Stomach smooth muscle (tissue), 2 donors: ENCODE measurements around the gene SPSB4.
A peak's percentile ranks its signal among the peaks of the same experiment; 100 is the strongest.

ENCODE experiments used
- H3K27ac ChIP-seq: one replicate; pipeline ENCODE4 v1.7.0; 2013; ENCODE audit warnings: mild to moderate bottlenecking, low read length, inconsistent platforms
- H3K27me3 ChIP-seq, 2 donors: one replicate each; pipeline ENCODE4 v1.7.0; 2013; ENCODE audit warnings: low read length in 2 of 2; ENCODE audit not compliant: insufficient read depth in 2 of 2, control insufficient read depth in 1 of 2
- H3K36me3 ChIP-seq, 2 donors: one replicate each; pipeline ENCODE4 v1.7.0; 2013; ENCODE audit warnings: low read length in 2 of 2; ENCODE audit not compliant: control insufficient read depth in 2 of 2, insufficient read depth in 2 of 2
- H3K4me1 ChIP-seq: one replicate; pipeline ENCODE4 v1.7.0; 2013; ENCODE audit warnings: low read length; ENCODE audit not compliant: control insufficient read depth, insufficient read depth
- H3K4me3 ChIP-seq, 2 donors: one replicate each; pipeline ENCODE4 v1.7.0; 2013; ENCODE audit warnings: low read length in 2 of 2
- H3K9ac ChIP-seq, 2 donors: one replicate each; pipeline ENCODE4 v1.7.0; 2013; ENCODE audit warnings: low read length in 2 of 2, mild to moderate bottlenecking in 1 of 2
- H3K9me3 ChIP-seq, 2 donors: one replicate each; pipeline ENCODE4 v1.7.0; 2013; ENCODE audit warnings: low read length in 2 of 2; ENCODE audit not compliant: control insufficient read depth in 2 of 2
- donor health status: healthy.
- donor health status: Pancreatic carcinoma.

The SPSB4 gene

GRCh38 chr3:141087076-141087777, 36.1 kb downstream of the SPSB4 start:
- Histone ChIP-seq H3K9me3 (no peaks in the 10 kb centered on the region), H3K4me3 (no peak overlapping the region), H3K27ac (no peak overlapping the region), H3K36me3 (no peaks in the 10 kb centered on the region), H3K27me3 (no peaks in the 10 kb centered on the region), H3K4me1 (peaks cover 22% of the 10 kb centered on the region), H3K9ac (no peak overlapping the region)

GRCh38 chr3:141087778-141088130, 36.6 kb downstream of the SPSB4 start:
- H3K4me3 ChIP-seq, result no peak overlapping the region
- no peaks in the 10 kb centered on the region for H3K36me3 ChIP-seq
- H3K4me1 ChIP-seq, result peaks cover 22% of the 10 kb centered on the region
- H3K9me3 ChIP-seq, result no peaks in the 10 kb centered on the region
- H3K9ac ChIP-seq, result no peak overlapping the region
- H3K27ac ChIP-seq, result no peak overlapping the region
- H3K27me3 ChIP-seq, result no peaks in the 10 kb centered on the region

DNA sequence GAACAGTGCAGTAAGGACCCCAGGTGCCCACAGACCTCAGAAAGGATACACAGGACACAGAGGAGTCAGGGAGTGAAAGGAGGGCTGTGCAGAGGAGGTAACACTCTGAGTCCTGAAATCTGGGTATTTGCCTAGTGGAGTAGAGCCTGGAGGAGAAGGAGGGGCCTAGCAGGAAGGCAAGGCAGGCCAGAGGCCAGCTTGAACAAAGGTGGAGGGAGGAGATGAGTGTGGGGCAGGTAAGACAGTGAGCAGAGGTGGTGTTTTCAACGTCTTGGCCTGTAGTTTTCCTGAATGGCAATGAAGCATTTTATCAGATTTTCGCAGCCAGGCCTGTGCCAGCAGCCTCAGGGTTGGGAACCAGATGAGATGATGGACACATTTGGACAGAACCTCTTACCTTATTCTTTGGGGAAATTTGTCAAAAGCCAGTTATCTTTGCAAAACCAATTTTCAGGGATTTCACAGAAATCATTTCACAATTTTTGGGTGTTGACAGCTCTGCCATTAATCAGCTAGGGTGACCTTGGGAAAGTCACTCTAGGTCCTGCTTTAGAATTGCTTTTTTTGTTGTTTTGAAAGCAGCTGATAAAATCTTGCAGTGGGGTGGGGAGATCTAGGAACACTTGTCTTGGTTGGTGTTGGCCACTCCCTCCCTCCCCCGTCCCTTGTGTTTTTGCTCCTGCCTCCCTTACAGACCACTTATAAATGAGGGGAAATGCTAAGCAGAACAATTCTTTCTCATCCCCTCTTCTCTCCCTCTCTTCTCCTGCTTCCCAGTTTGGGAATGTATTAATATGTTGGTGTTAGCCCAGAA, 38.4 kb downstream of the SPSB4 start:
- Histone ChIP-seq H3K4me1 (peaks cover 31% of the 10 kb centered on the region), H3K27me3 (no peaks in the 10 kb centered on the region), H3K27ac (no peak overlapping the region), H3K9ac (no peak overlapping the region), H3K9me3 (no peaks in the 10 kb centered on the region), H3K4me3 (no peak overlapping the region), H3K36me3 (no peaks in the 10 kb centered on the region)

GRCh38 chr3:141091426-141091825, 40.3 kb downstream of the SPSB4 start:
- Histone ChIP-seq H3K36me3 (no peaks in the 10 kb centered on the region), H3K27me3 (no peaks in the 10 kb centered on the region), H3K9ac (no peak overlapping the region), H3K27ac (no peak overlapping the region), H3K4me3 (no peak overlapping the region), H3K9me3 (no peaks in the 10 kb centered on the region), H3K4me1 (peaks cover 40% of the 10 kb centered on the region)

- H3K4me1 ChIP-seq, result peaks cover 31% of the 10 kb centered on the region
- H3K9me3 ChIP-seq, result no peaks in the 10 kb centered on the region
- no peaks in the 10 kb centered on the region for H3K36me3 ChIP-seq
- H3K27me3 ChIP-seq, result no peaks in the 10 kb centered on the region
- no peak overlapping the region for H3K9ac ChIP-seq
- no peak overlapping the region for H3K4me3 ChIP-seq
- no peak overlapping the region for H3K27ac ChIP-seq
Measured at GRCh38 chr3:141092663-141093062, 41.5 kb downstream of the SPSB4 start.

GRCh38 chr3:141093397-141093796, 42.2 kb downstream of the SPSB4 start:
- H3K27ac ChIP-seq, result peak overlapping the region; percentile 37
- H3K27me3 ChIP-seq, result no peaks in the 10 kb centered on the region
- no peaks in the 10 kb centered on the region for H3K9me3 ChIP-seq
- peaks cover 31% of the 10 kb centered on the region for H3K4me1 ChIP-seq
- no peak overlapping the region for H3K9ac ChIP-seq
- H3K4me3 ChIP-seq, result no peak overlapping the region
- H3K36me3 ChIP-seq, result no peaks in the 10 kb centered on the region

DNA sequence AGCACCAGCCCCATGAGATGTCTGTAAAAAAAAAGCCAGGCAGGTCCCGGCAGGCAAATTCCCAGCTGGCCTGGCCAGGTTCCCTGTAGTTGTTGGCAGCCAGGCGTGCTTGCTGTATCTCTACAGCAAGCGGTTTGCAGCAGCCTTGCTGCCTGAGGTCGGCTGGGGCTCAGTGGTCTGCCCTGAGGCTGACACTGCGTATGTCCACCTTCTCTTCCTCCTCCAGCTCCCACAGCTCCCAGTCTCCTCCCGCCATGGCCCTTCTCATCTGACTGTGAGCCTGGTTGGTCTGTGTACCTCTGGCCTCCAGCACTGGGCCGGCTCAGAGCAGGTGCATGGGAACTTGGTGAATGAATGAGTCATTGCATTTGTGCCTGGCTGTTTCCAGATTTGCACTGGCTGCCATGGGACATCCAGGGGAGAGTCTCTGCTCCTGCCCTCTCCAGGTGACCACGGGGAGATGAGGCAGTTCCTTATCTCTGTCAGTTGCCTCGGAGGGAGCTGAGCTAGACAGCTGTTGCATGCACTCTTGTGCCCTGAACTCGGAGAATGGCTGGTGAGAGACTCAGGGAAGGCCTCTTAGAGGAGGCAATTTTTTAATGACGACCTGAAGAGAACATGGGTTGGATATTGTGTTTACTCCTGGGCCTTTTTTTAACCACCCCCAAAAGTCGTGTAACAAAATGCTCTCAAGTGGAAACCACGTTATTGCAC, 43.0 kb downstream of the SPSB4 start:
- no peak overlapping the region for H3K9ac ChIP-seq
- H3K27me3 ChIP-seq, result no peaks in the 10 kb centered on the region
- peak overlapping the region; percentile 37 for H3K27ac ChIP-seq
- H3K4me3 ChIP-seq, result peak overlapping the region in 1 of 2 donors; percentile 15
- H3K9me3 ChIP-seq, result no peaks in the 10 kb centered on the region
- peaks cover 31% of the 10 kb centered on the region for H3K4me1 ChIP-seq
- H3K36me3 ChIP-seq, result no peaks in the 10 kb centered on the region

GRCh38 chr3:141094790-141095545, 43.8 kb downstream of the SPSB4 start:
- Histone ChIP-seq H3K27ac (peak overlapping the region; percentile 71), H3K36me3 (no peaks in the 10 kb centered on the region), H3K27me3 (no peaks in the 10 kb centered on the region), H3K9me3 (no peaks in the 10 kb centered on the region), H3K4me3 (peak overlapping the region; percentile 65 to 69), H3K4me1 (peaks cover 31% of the 10 kb centered on the region), H3K9ac (peak overlapping the region; percentile 36 to 55)

DNA sequence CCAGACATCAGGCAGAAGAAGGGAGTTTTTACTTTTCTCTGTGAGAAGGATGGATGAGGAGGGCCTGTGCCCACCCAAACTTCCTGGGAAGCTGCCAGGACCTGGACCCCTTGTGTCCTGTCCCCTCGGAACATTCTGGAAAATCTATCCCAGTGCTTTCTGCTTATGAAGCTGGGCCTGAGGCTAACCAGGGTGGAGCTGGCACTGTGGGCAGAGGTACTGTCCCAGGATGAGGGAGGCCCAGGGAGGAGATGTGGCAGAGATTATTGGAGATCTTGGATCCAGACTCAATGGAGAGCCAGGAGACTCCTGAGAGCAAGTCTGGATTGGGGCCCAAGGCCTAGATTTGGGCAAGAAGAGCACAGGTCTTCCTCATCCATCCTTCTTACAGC, 44.4 kb downstream of the SPSB4 start:
- no peaks in the 10 kb centered on the region for H3K9me3 ChIP-seq
- peak overlapping the region; percentile 36 to 55 for H3K9ac ChIP-seq
- peak overlapping the region; percentile 71 for H3K27ac ChIP-seq
- peak overlapping the region; percentile 14 to 69 for H3K4me3 ChIP-seq
- peaks cover 31% of the 10 kb centered on the region for H3K4me1 ChIP-seq
- no peaks in the 10 kb centered on the region for H3K36me3 ChIP-seq
- H3K27me3 ChIP-seq, result no peaks in the 10 kb centered on the region

GRCh38 chr3:141096164-141096563, 45.0 kb downstream of the SPSB4 start:
- Histone ChIP-seq H3K4me3 (no peak overlapping the region), H3K36me3 (no peaks in the 10 kb centered on the region), H3K4me1 (peaks cover 31% of the 10 kb centered on the region), H3K9ac (no peak overlapping the region), H3K27me3 (no peaks in the 10 kb centered on the region), H3K9me3 (no peaks in the 10 kb centered on the region), H3K27ac (peak overlapping the region; percentile 71)
